Panc1 (cell line): ENCODE results near the gene KAT7. TPM values are rescaled to one million over a fixed set of nuclear protein-coding genes. Genes with fewer than 3 reads are reported as not detected.
A peak's percentile ranks its signal among the peaks of the same experiment; 100 is the strongest.

Experiments used
- ATAC-seq: fragments of 200-7000 bp; cut with Tn5 transposase; 2 replicates; pipeline ENCODE4 v1.9.1; 2020; ENCODE audit warnings: mild to moderate bottlenecking, moderate library complexity
- BruUV-seq: library from RNA; stranded (reverse); fragments of 400-500 nt; replicated peaks from 2 replicates; lab custom pipeline; 2021; lab: Mats Ljungman, UMichigan
- CTCF ChIA-PET: fragments of 300-600 bp; sonication (Branson Sonifier 250); formaldehyde crosslinking; loops from one replicate; lab custom pipeline; 2022; ENCODE audit warnings: antibody characterized with exemption; lab: Charles Lee
- POLR2A ChIA-PET: fragments of 300-600 bp; sonication (Branson Sonifier 250); formaldehyde crosslinking; loops from one replicate; lab custom pipeline; 2022; ENCODE audit warnings: antibody characterized with exemption; lab: Charles Lee
- DNase-seq: peaks from one replicate; pipeline ENCODE4 v3.0.0-alpha.2; 2010; ENCODE audit warnings: low read depth, low spot score
- H3K27ac ChIP-seq: 2 replicates; pipeline ENCODE4 v1.5.1; 2011; ENCODE audit warnings: mild to moderate bottlenecking, low read length, inconsistent platforms
- H3K27me3 ChIP-seq: fragments of 200-500 bp; sonication (Bioruptor generic); 2 replicates; pipeline ENCODE4 v1.6.0; 2014; ENCODE audit warnings: low read length, inconsistent platforms; ENCODE audit not compliant: control insufficient read depth, insufficient read depth
- H3K36me3 ChIP-seq: fragments of 200-500 bp; sonication (Bioruptor generic); 2 replicates; pipeline ENCODE4 v1.5.1; 2014; ENCODE audit warnings: inconsistent platforms, mild to moderate bottlenecking, low read length, moderate library complexity; ENCODE audit not compliant: control insufficient read depth, insufficient read depth
- H3K4me1 ChIP-seq: 2 replicates; pipeline ENCODE4 v1.5.1; 2011; ENCODE audit warnings: inconsistent platforms, mild to moderate bottlenecking, low read length, moderate library complexity; ENCODE audit not compliant: control insufficient read depth, insufficient read depth
- H3K4me3 ChIP-seq, 2 experiments: 2 replicates each; pipeline ENCODE4 v1.5.1; 2011 to 2012; ENCODE audit warnings: low read depth in 2 of 2, low read length in 2 of 2, mild to moderate bottlenecking in 2 of 2, inconsistent platforms in 1 of 2, moderate library complexity in 1 of 2
- H3K9me3 ChIP-seq: fragments of 200-500 bp; sonication (Bioruptor generic); 2 replicates; pipeline ENCODE4 v1.5.1; 2014; ENCODE audit warnings: low read depth, mild to moderate bottlenecking, inconsistent platforms, low read length, moderate library complexity; ENCODE audit not compliant: control insufficient read depth, insufficient read depth
- CTCF ChIP-seq: fragments of 450-650 bp; IDR thresholded peaks from 2 replicates; pipeline ENCODE4 v1.5.1; 2017; ENCODE audit warnings: mild to moderate bottlenecking
- POLR2AphosphoS5 ChIP-seq: IDR thresholded peaks from 2 replicates; pipeline ENCODE4 v1.6.1; 2012; ENCODE audit warnings: mild to moderate bottlenecking, low read depth, low read length, moderate library complexity
- REST ChIP-seq, 2 experiments: IDR thresholded peaks; 2 replicates each; pipeline ENCODE4 v1.6.1; 2011 to 2012; ENCODE audit warnings: low read depth in 2 of 2, control low read depth in 1 of 2, low read length in 1 of 2, mild to moderate bottlenecking in 1 of 2, moderate library complexity in 1 of 2; ENCODE audit not compliant: insufficient read depth in 1 of 2
- SIN3A ChIP-seq: IDR thresholded peaks from 2 replicates; pipeline ENCODE4 v1.6.1; 2012; ENCODE audit warnings: low read depth, mild to moderate bottlenecking, low read length, moderate library complexity, borderline replicate concordance; ENCODE audit not compliant: insufficient read depth
- TCF7L2 ChIP-seq: IDR thresholded peaks from 2 replicates; pipeline ENCODE4 v1.6.1; 2011; ENCODE audit warnings: mild to moderate bottlenecking, low read depth, low read length, inconsistent platforms
- in situ Hi-C: cut with HindIII; loops from 2 replicates; pipeline ENCODE4 v1.10.0; 2016; ENCODE audit warnings: low sequenced_read_pairs, low pct_unique_long_range_greater_than_20kb
- intact Hi-C: fragments of 100-400 bp; cut with micrococcal nuclease; formaldehyde crosslinking; loops from one replicate; pipeline ENCODE4 v1.10.0; 2022; ENCODE audit not compliant: unreplicated experiment
- total RNA-seq: library from RNA; stranded (reverse); gene quantifications from one replicate; pipeline ENCODE4 v1.2.1, GENCODE V29; 2021; ENCODE audit not compliant: unreplicated experiment

Gene KAT7
- total RNA-seq, 1 experiment from 2014 or later: 69.0 TPM

- ChIA-PET CTCF (no interaction called here), POLR2A (no interaction called here)
- DNase-seq (no peak), ATAC-seq (0 out of 2 replicates have a peak, but pooled peaks have one; percentile 18)
- no peak overlapping the region for H3K4me3 ChIP-seq
- H3K27ac ChIP-seq: no peak overlapping the region
- no TSS peak for BruUV-seq
- in situ Hi-C loops (no loop called here), intact Hi-C loops (no loop called here)
- no peaks in the 10 kb centered on the region for H3K27me3 ChIP-seq
- no peaks in the 10 kb centered on the region for H3K36me3 ChIP-seq
- TF ChIP-seq CTCF (no peak), POLR2AphosphoS5 (no peak; the same call in 1 of the 2 replicates), REST (IDR thresholded peaks at IDR 0.05; ENCODE audit: insufficient read depth in 1 of 2, low read depth in 2 of 2, low read length in 1 of 2) (no peak), TCF7L2 (no peak), SIN3A (no peak)
- H3K4me1 ChIP-seq: peaks cover 14% of the 10 kb centered on the region
- no peaks in the 10 kb centered on the region for H3K9me3 ChIP-seq
Observed at GRCh38 chr17:49835472-49835871, 47.0 kb downstream of the KAT7 start.

- Histone ChIP-seq H3K4me1 (peaks cover 14% of the 10 kb centered on the region), H3K9me3 (no peaks in the 10 kb centered on the region), H3K27ac (no peak overlapping the region), H3K4me3 (no peak overlapping the region), H3K27me3 (no peaks in the 10 kb centered on the region), H3K36me3 (no peaks in the 10 kb centered on the region)
- peak; percentile 55 for ATAC-seq
- TF ChIP-seq REST (IDR thresholded peaks at IDR 0.05; ENCODE audit: insufficient read depth in 1 of 2, low read depth in 2 of 2, low read length in 1 of 2) (no peak), POLR2AphosphoS5 (no peak), TCF7L2 (no peak), SIN3A (no peak), CTCF (no peak)
- CTCF ChIA-PET: no interaction called here
- in situ Hi-C loops: no loop called here
- DNase-seq: no peak
- POLR2A ChIA-PET: no interaction called here
- no TSS peak for BruUV-seq
- intact Hi-C loops: no loop called here
Observed at GRCh38 chr17:49836111-49837030, 47.9 kb downstream of the KAT7 start.
